Liver (tissue), 9 donors: ENCODE data around the gene PRXL2C. TPM values are rescaled to one million over a fixed set of nuclear protein-coding genes. Genes with fewer than 3 reads are reported as not detected.

Experiments
- DNase-seq: peaks from one replicate; pipeline ENCODE4 v3.0.0-alpha.2; 2017; ENCODE audit warnings: low spot score
- H3K27ac ChIP-seq, 2 donors: one replicate each; pipeline ENCODE4 v1.7.0; 2013; ENCODE audit warnings: inconsistent platforms in 2 of 2, low read length in 2 of 2, control low read depth in 1 of 2, low read depth in 1 of 2, mild to moderate bottlenecking in 1 of 2
- H3K27me3 ChIP-seq, 4 donors: one replicate each; pipeline versions ENCODE4 v1.6.1 to v1.7.0; 2013; ENCODE audit warnings: low read length in 3 of 4, inconsistent platforms in 1 of 4, mild to moderate bottlenecking in 1 of 4, moderate library complexity in 1 of 4; ENCODE audit not compliant: control insufficient read depth in 4 of 4, insufficient read depth in 4 of 4
- H3K36me3 ChIP-seq, 4 donors: one replicate each; pipeline versions ENCODE4 v1.6.1 to v1.7.0; 2013; ENCODE audit warnings: low read length in 3 of 4, mild to moderate bottlenecking in 3 of 4, low read depth in 1 of 4, moderate library complexity in 1 of 4; ENCODE audit not compliant: control insufficient read depth in 4 of 4, insufficient read depth in 3 of 4
- H3K4me1 ChIP-seq, 4 donors: one replicate each; pipeline versions ENCODE4 v1.6.1 to v1.7.0; 2013; ENCODE audit warnings: low read length in 3 of 4, mild to moderate bottlenecking in 3 of 4, moderate library complexity in 1 of 4; ENCODE audit not compliant: control insufficient read depth in 4 of 4, insufficient read depth in 4 of 4
- H3K4me3 ChIP-seq, 3 donors: one replicate each; pipeline versions ENCODE4 v1.6.1 to v1.7.0; 2013; ENCODE audit warnings: low read length in 3 of 3, control low read depth in 1 of 3, low read depth in 1 of 3, mild to moderate bottlenecking in 1 of 3
- H3K9ac ChIP-seq, 2 donors: one replicate each; pipeline ENCODE4 v1.7.0; 2013; ENCODE audit warnings: low read length in 2 of 2, mild to moderate bottlenecking in 2 of 2, moderate library complexity in 2 of 2, control low read depth in 1 of 2, low read depth in 1 of 2
- H3K9me3 ChIP-seq, 4 donors: one replicate each; pipeline versions ENCODE4 v1.6.1 to v1.7.0; 2013; ENCODE audit warnings: low read length in 3 of 4; ENCODE audit not compliant: control insufficient read depth in 4 of 4
- ATF3 ChIP-seq: IDR thresholded peaks from 2 replicates; pipeline ENCODE4 v1.6.1; 2016; ENCODE audit warnings: antibody characterized with exemption
- CTCF ChIP-seq: fragments of 150-350 bp; IDR thresholded peaks from 2 replicates; pipeline ENCODE4 v1.5.1; 2017; ENCODE audit warnings: improper control_type of control experiment, low read depth, low read length; ENCODE audit not compliant: missing input control
- EGR1 ChIP-seq, 2 donors: IDR thresholded peaks; 2 replicates each; pipeline ENCODE4 v1.6.1; 2016 to 2018; ENCODE audit warnings: antibody characterized with exemption in 2 of 2, low read depth in 2 of 2
- FOXA1 ChIP-seq: IDR thresholded peaks from 2 replicates; pipeline ENCODE4 v1.6.1; 2016; ENCODE audit warnings: antibody characterized with exemption
- GABPA ChIP-seq, 2 donors: IDR thresholded peaks in 1 of 2; conservative IDR thresholded peaks in 1 of 2; 2 replicates each; pipeline ENCODE4 v1.6.1; 2016; ENCODE audit warnings: antibody characterized with exemption in 2 of 2, mild to moderate bottlenecking in 1 of 2, moderate library complexity in 1 of 2
- HNF4A ChIP-seq, 2 donors: conservative IDR thresholded peaks; 2 replicates each; pipeline ENCODE4 v1.6.1; 2016; ENCODE audit warnings: antibody characterized with exemption in 2 of 2, mild to moderate bottlenecking in 2 of 2
- HNF4G ChIP-seq: IDR thresholded peaks from 2 replicates; pipeline ENCODE4 v1.6.1; 2016; ENCODE audit warnings: antibody characterized with exemption
- JUND ChIP-seq, 2 donors: IDR thresholded peaks; 2 replicates each; pipeline ENCODE4 v1.6.1; 2016; ENCODE audit warnings: antibody characterized with exemption in 2 of 2
- NR2F2 ChIP-seq: IDR thresholded peaks from 2 replicates; pipeline ENCODE4 v1.6.1; 2016; ENCODE audit warnings: antibody characterized with exemption
- RAD21 ChIP-seq, 2 donors: IDR thresholded peaks; 2 replicates each; pipeline ENCODE4 v1.6.1; 2016; ENCODE audit warnings: antibody characterized with exemption in 2 of 2, mild to moderate bottlenecking in 2 of 2
- REST ChIP-seq: IDR thresholded peaks from 2 replicates; pipeline ENCODE4 v1.6.1; 2016; ENCODE audit warnings: antibody characterized with exemption, mild to moderate bottlenecking
- RXRA ChIP-seq, 2 donors: IDR thresholded peaks; 2 replicates each; pipeline ENCODE4 v1.6.1; 2017 to 2018; ENCODE audit warnings: antibody characterized with exemption in 2 of 2, mild to moderate bottlenecking in 1 of 2
- SP1 ChIP-seq: IDR thresholded peaks from 2 replicates; pipeline ENCODE4 v1.6.1; 2018; ENCODE audit warnings: antibody characterized with exemption, mild to moderate bottlenecking
- TAF1 ChIP-seq: conservative IDR thresholded peaks from 2 replicates; pipeline ENCODE4 v1.6.1; 2016; ENCODE audit warnings: antibody characterized with exemption, mild to moderate bottlenecking
- YY1 ChIP-seq: IDR thresholded peaks from 2 replicates; pipeline ENCODE4 v1.6.1; 2016; ENCODE audit warnings: antibody characterized with exemption, mild to moderate bottlenecking
- ZBTB33 ChIP-seq: IDR thresholded peaks from 2 replicates; pipeline ENCODE4 v1.6.1; 2016; ENCODE audit warnings: antibody characterized with exemption
- WGBS: extraction: QIAGEN DNeasy Blood & Tissue Kit; methylation state at CpG from one replicate; pipeline ENCODE4 v1.1.7; 2013; 5-methylcytosine and 5-hydroxymethylcytosine counted together
- polyA plus RNA-seq, 2 donors: library from polyadenylated mRNA; stranded (reverse) in 1 of 2; unstranded in 1 of 2; fragments of 200-250 nt in 1 of 2; fragments of >200 nt in 1 of 2; fragmentation: Nextera tagmentation in 1 of 2; extraction: Ambion mirVana in 1 of 2; gene quantifications; one replicate each; pipeline versions ENCODE4 v1.2.1 to v1.2.3, GENCODE V29; 2013 to 2015
- total RNA-seq, 2 donors: library from RNA; depleted of rRNA; stranded (reverse); fragments of >200 nt; gene quantifications; one replicate each; pipeline ENCODE4 v1.2.3, GENCODE V29; 2014
- donor health status: healthy.
- donor health status: healthy.
- donor health status: healthy.
- donor health status: healthy.
- donor health status: healthy.

Gene PRXL2C
- total and polyA plus RNA-seq, 4 donors, result 2.2 to 6.7 (median 4.1) TPM

GRCh38 chr9:96688745-96689464, 33.8 kb upstream of the PRXL2C start:
- no peak for TF ChIP-seq FOXA1
- no peak for TF ChIP-seq HNF4A (conservative IDR thresholded peaks at IDR 0.05)
- TF ChIP-seq TAF1, result no peak
- TF ChIP-seq YY1, result no peak
- peaks cover 0 to 2% (median 0%) of the 10 kb centered on the region in 4 donors for H3K27me3 ChIP-seq
- H3K4me1 ChIP-seq, result peaks cover 0 to 3% (median 0%) of the 10 kb centered on the region in 4 donors
- no peak overlapping the region for H3K9ac ChIP-seq
- WGBS, result 77% methylated on average over 8 of the region's 8 CpGs
- H3K4me3 ChIP-seq, result no peak overlapping the region
- no peak for DNase-seq
- H3K36me3 ChIP-seq, result no peaks in the 10 kb centered on the region
- H3K9me3 ChIP-seq, result peaks cover 2 to 19% (median 9%) of the 10 kb centered on the region in 4 donors
- no peak overlapping the region for H3K27ac ChIP-seq

GRCh38 chr9:96688187-96688586, 33.1 kb upstream of the PRXL2C start:
- Histone ChIP-seq H3K9me3 (peaks cover 2 to 19% (median 8%) of the 10 kb centered on the region in 4 donors), H3K27ac (no peak overlapping the region), H3K36me3 (no peaks in the 10 kb centered on the region), H3K9ac (no peak overlapping the region), H3K27me3 (peaks cover 0 to 2% (median 0%) of the 10 kb centered on the region in 4 donors), H3K4me1 (peaks cover 0 to 3% (median 0%) of the 10 kb centered on the region in 4 donors), H3K4me3 (no peak overlapping the region)
- WGBS, result 84% methylated on average over 5 of the region's 5 CpGs
- TF ChIP-seq RXRA (IDR thresholded peaks at IDR 0.05) (no peak), HNF4G (no peak), RAD21 (IDR thresholded peaks at IDR 0.05) (no peak), ZBTB33 (no peak), HNF4A (conservative IDR thresholded peaks at IDR 0.05) (no peak), EGR1 (IDR thresholded peaks at IDR 0.05; ENCODE audit: low read depth in 2 of 2) (no peak), NR2F2 (no peak), CTCF (no peak), JUND (IDR thresholded peaks at IDR 0.05) (no peak), FOXA1 (no peak), TAF1 (no peak), ATF3 (no peak), REST (no peak), YY1 (no peak), SP1 (no peak), GABPA (IDR thresholded peaks at IDR 0.05 in 1 of 2, conservative IDR thresholded peaks at IDR 0.05 in 1 of 2) (no peak)
- DNase-seq, result no peak
